ENCODE measurements around the gene NDUFV3. TPM values are rescaled to one million over a fixed set of nuclear protein-coding genes. Genes with fewer than 3 reads are reported as not detected.
"Not testable (repeated sequence)": the region's sequence is repeated elsewhere in the genome, so short reads cannot be mapped to it uniquely, and the experiment has no call there.

NDUFV3 gene
- polyA plus RNA-seq, 3 donors from 2014 or later, result 7.1 to 22.1 (median 9.5) TPM

GRCh38 chr21:42939582-42940413, 46.7 kb downstream of the NDUFV3 start:
- Mint-ChIP-seq H3K27ac (no peak overlapping the region), H3K9me3 (no peaks in the 10 kb centered on the region), H3K27me3 (ENCODE audit: low read depth in 3 of 3) (peaks cover 0 to 4% (median 0%) of the 10 kb centered on the region in 3 donors), H3K4me3 (no peak overlapping the region), H3K36me3 (peaks cover 0 to 4% (median 0%) of the 10 kb centered on the region in 3 donors), H3K4me1 (no peaks in the 10 kb centered on the region)
- no peak for DNase-seq

GRCh38 chr21:42941696-42942085, 48.6 kb downstream of the NDUFV3 start:
- H3K27me3 Mint-ChIP-seq (ENCODE audit: low read depth in 3 of 3), result peaks cover 0 to 4% (median 0%) of the 10 kb centered on the region in 3 donors
- H3K27ac Mint-ChIP-seq, result no peak overlapping the region
- no peak for DNase-seq
- H3K4me1 Mint-ChIP-seq, result no peaks in the 10 kb centered on the region
- H3K4me3 Mint-ChIP-seq, result no peak overlapping the region
- no peaks in the 10 kb centered on the region for H3K9me3 Mint-ChIP-seq
- H3K36me3 Mint-ChIP-seq, result peaks cover 0 to 4% (median 0%) of the 10 kb centered on the region in 3 donors

GRCh38 chr21:42942244-42942643, 49.1 kb downstream of the NDUFV3 start:
- no peak overlapping the region for H3K27ac Mint-ChIP-seq
- H3K36me3 Mint-ChIP-seq, result peaks cover 0 to 4% (median 0%) of the 10 kb centered on the region in 3 donors
- no peak overlapping the region for H3K4me3 Mint-ChIP-seq
- no peak for DNase-seq
- H3K9me3 Mint-ChIP-seq, result no peaks in the 10 kb centered on the region
- H3K27me3 Mint-ChIP-seq (ENCODE audit: low read depth in 3 of 3), result peaks cover 0 to 4% (median 0%) of the 10 kb centered on the region in 3 donors
- no peaks in the 10 kb centered on the region for H3K4me1 Mint-ChIP-seq

- H3K36me3 Mint-ChIP-seq; DNase-seq; H3K27ac Mint-ChIP-seq; H3K4me1 Mint-ChIP-seq; H3K27me3 Mint-ChIP-seq (ENCODE audit: low read depth in 3 of 3); H3K9me3 Mint-ChIP-seq: not testable (repeated sequence)
- peak overlapping the region in 1 of 5 donors; percentile 20 for H3K4me3 Mint-ChIP-seq
Observed at GRCh38 chr21:42949094-42949755, 56.1 kb downstream of the NDUFV3 start.

- not testable (repeated sequence) for H3K36me3 Mint-ChIP-seq; DNase-seq; H3K9me3 Mint-ChIP-seq; H3K27me3 Mint-ChIP-seq (ENCODE audit: low read depth in 3 of 3); H3K4me3 Mint-ChIP-seq; H3K4me1 Mint-ChIP-seq; H3K27ac Mint-ChIP-seq
Observed at GRCh38 chr21:42951193-42951592, 58.1 kb downstream of the NDUFV3 start.

GRCh38 chr21:42956824-42957630, 63.9 kb downstream of the NDUFV3 start:
- H3K4me3 Mint-ChIP-seq, result no peak overlapping the region
- no peaks in the 10 kb centered on the region for H3K36me3 Mint-ChIP-seq
- no peak overlapping the region for H3K27ac Mint-ChIP-seq
- no peak for DNase-seq
- H3K4me1 Mint-ChIP-seq, result peaks cover 14 to 17% of the 10 kb centered on the region in 2 donors
- H3K27me3 Mint-ChIP-seq (ENCODE audit: low read depth in 3 of 3), result peaks cover 0 to 6% (median 3%) of the 10 kb centered on the region in 3 donors
- H3K9me3 Mint-ChIP-seq, result no peaks in the 10 kb centered on the region

- H3K9me3 Mint-ChIP-seq; DNase-seq; H3K36me3 Mint-ChIP-seq; H3K4me3 Mint-ChIP-seq; H3K27ac Mint-ChIP-seq; H3K27me3 Mint-ChIP-seq (ENCODE audit: low read depth in 3 of 3): not testable (repeated sequence)
- H3K4me1 Mint-ChIP-seq, result peaks cover 14 to 17% of the 10 kb centered on the region in 2 donors
Observed at GRCh38 chr21:42958122-42958521, 65.0 kb downstream of the NDUFV3 start.

GRCh38 chr21:42959728-42960127, 66.6 kb downstream of the NDUFV3 start:
- no peaks in the 10 kb centered on the region for H3K9me3 Mint-ChIP-seq
- no peak for DNase-seq
- H3K4me3 Mint-ChIP-seq, result no peak overlapping the region
- peaks cover 14 to 17% of the 10 kb centered on the region in 2 donors for H3K4me1 Mint-ChIP-seq
- H3K36me3 Mint-ChIP-seq, result no peaks in the 10 kb centered on the region
- H3K27ac Mint-ChIP-seq, result peak overlapping the region in 3 of 6 donors; percentile 27 to 77 (median 69)
- peaks cover 0 to 6% (median 3%) of the 10 kb centered on the region in 3 donors for H3K27me3 Mint-ChIP-seq (ENCODE audit: low read depth in 3 of 3)

GRCh38 chr21:42962380-42963007, 69.4 kb downstream of the NDUFV3 start:
- H3K27me3 Mint-ChIP-seq (ENCODE audit: low read depth in 3 of 3), result peaks cover 0 to 6% (median 2%) of the 10 kb centered on the region in 3 donors
- no peak overlapping the region for H3K27ac Mint-ChIP-seq
- H3K9me3 Mint-ChIP-seq, result no peaks in the 10 kb centered on the region
- DNase-seq, result no peak
- no peaks in the 10 kb centered on the region for H3K36me3 Mint-ChIP-seq
- peaks cover 14 to 17% of the 10 kb centered on the region in 2 donors for H3K4me1 Mint-ChIP-seq
- no peak overlapping the region for H3K4me3 Mint-ChIP-seq

Other genes with a start within 250 kb of the NDUFV3 start
- gene PDE9A, start 239.7 kb upstream of the NDUFV3 start, polyA plus RNA-seq, result 1 to 10 TPM in 1 of 3 donors, under 1 TPM in 2; 0.40 to 2.3 (median 0.61) TPM
- 10 to 100 TPM in 1 of 3 donors, 1 to 10 TPM in 2; 4.2 to 17.5 (median 5.1) TPM for gene WDR4, start 13.8 kb upstream of the NDUFV3 start, polyA plus RNA-seq
- not detected for gene ERVH48-1, start 32.3 kb downstream of the NDUFV3 start, polyA plus RNA-seq
- 10 to 100 TPM; 11.0 to 25.3 (median 14.8) TPM for gene PKNOX1, start 81.3 kb downstream of the NDUFV3 start, polyA plus RNA-seq
- gene CBS, start 182.5 kb downstream of the NDUFV3 start, polyA plus RNA-seq, result not detected
- 100 to 1,000 TPM in 1 of 3 donors, 10 to 100 TPM in 2; 55.1 to 107 (median 77.6) TPM for gene U2AF1, start 214.3 kb downstream of the NDUFV3 start, polyA plus RNA-seq

Data from immature natural killer cell (primary cell).